ENCODE results near the gene TMEM150A.

TMEM150A gene

GRCh38 chr2:85600235-85600575, 2.3 kb downstream of the TMEM150A start:
- ChIA-PET CTCF (interaction anchor here (0.7 to 0.8 kb wide), 2 partner anchors 13 to 48 kb away, joined by 4 to 5 read pairs; no protein-coding TSS in a partner anchor), POLR2A (ENCODE audit: low non-redundant PET) (no interaction called here)
- no peak for DNase-seq (ENCODE audit: low spot score)
- TF ChIP-seq CTCF (conservative IDR thresholded peaks at IDR 0.05; ENCODE audit: low read depth): no peak
- H3K27ac ChIP-seq: peak overlapping the region; percentile 66

GRCh38 chr2:85599468-85600234, 2.8 kb downstream of the TMEM150A start:
- TF ChIP-seq CTCF (conservative IDR thresholded peaks at IDR 0.05; ENCODE audit: low read depth): no peak
- ChIA-PET CTCF (interaction anchor here (0.7 to 0.8 kb wide), 2 partner anchors 12 to 48 kb away, joined by 4 to 5 read pairs; no protein-coding TSS in a partner anchor), POLR2A (ENCODE audit: low non-redundant PET) (no interaction called here)
- peak overlapping the region; percentile 66 for H3K27ac ChIP-seq
- no peak for DNase-seq (ENCODE audit: low spot score)

GRCh38 chr2:85598594-85599340, 3.7 kb downstream of the TMEM150A start:
- CTCF ChIA-PET: interaction anchor here (0.8 kb wide), 2 partner anchors 38 to 47 kb away, joined by 3 read pairs; no protein-coding TSS in a partner anchor
- H3K27ac ChIP-seq: peak overlapping the region; percentile 66

GRCh38 chr2:85597241-85597640, 5.3 kb downstream of the TMEM150A start:
- POLR2A ChIA-PET (ENCODE audit: low non-redundant PET): no interaction called here
- CTCF ChIA-PET: interaction anchor here (1.2 kb wide), 1 partner anchor 45 kb away, joined by 3 read pairs; no protein-coding TSS in a partner anchor
- DNase-seq (ENCODE audit: low spot score): no peak
- peak overlapping the region; percentile 96 for H3K27ac ChIP-seq
- no peak for TF ChIP-seq CTCF (conservative IDR thresholded peaks at IDR 0.05; ENCODE audit: low read depth)

More at GRCh38 chr2:85598594-85599340, 3.7 kb downstream of the TMEM150A start:
- no peak for TF ChIP-seq CTCF (conservative IDR thresholded peaks at IDR 0.05; ENCODE audit: low read depth)
- POLR2A ChIA-PET (ENCODE audit: low non-redundant PET): no interaction called here
- DNase-seq (ENCODE audit: low spot score): no peak

GRCh38 chr2:85596486-85597143, 5.9 kb downstream of the TMEM150A start:
- no peak for TF ChIP-seq CTCF (conservative IDR thresholded peaks at IDR 0.05; ENCODE audit: low read depth)
- CTCF ChIA-PET: interaction anchor here (1.2 kb wide), 1 partner anchor 44 kb away, joined by 3 read pairs; no protein-coding TSS in a partner anchor
- POLR2A ChIA-PET (ENCODE audit: low non-redundant PET): no interaction called here
- peak overlapping the region; percentile 96 for H3K27ac ChIP-seq
- DNase-seq (ENCODE audit: low spot score): no peak

GRCh38 chr2:85596026-85596333, 6.5 kb downstream of the TMEM150A start:
- ChIA-PET CTCF (no interaction called here), POLR2A (ENCODE audit: low non-redundant PET) (interaction anchor here (0.6 to 1.5 kb wide), 2 partner anchors 19 to 213 kb away, joined by 5 to 6 read pairs; partner anchors contain the start of gene VAMP8)
- peak overlapping the region; percentile 96 for H3K27ac ChIP-seq
- DNase-seq (ENCODE audit: low spot score): no peak
- TF ChIP-seq CTCF (conservative IDR thresholded peaks at IDR 0.05; ENCODE audit: low read depth): no peak

All from RWPE1 (cell line).